CD14-positive monocyte (primary cell): ENCODE data around the gene MCC. TPM values are rescaled to one million over a fixed set of nuclear protein-coding genes. Genes with fewer than 3 reads are reported as not detected.

ENCODE experiments used
- DNase-seq, 3 donors: peaks; one replicate each; pipeline ENCODE4 v3.0.0-alpha.2; 2011 to 2022
- H2AFZ ChIP-seq: 2 replicates; pipeline ENCODE4 v1.6.0; 2012; ENCODE audit warnings: mild to moderate bottlenecking, low read depth, low read length, inconsistent platforms; ENCODE audit not compliant: insufficient read depth, poor library complexity, severe bottlenecking
- H3K27ac ChIP-seq, 2 donors: 1 replicate in 1 of 2; 2 replicates in 1 of 2; pipeline ENCODE4 v1.5.1; 2012 to 2013; ENCODE audit warnings: low read length in 2 of 2, control low read depth in 1 of 2, inconsistent platforms in 1 of 2, low read depth in 1 of 2, mild to moderate bottlenecking in 1 of 2
- H3K27me3 ChIP-seq, 2 donors: one replicate each; pipeline versions ENCODE4 v1.6.0 to v1.6.1; 2011 to 2013; ENCODE audit warnings: low read length in 2 of 2; ENCODE audit not compliant: control insufficient read depth in 2 of 2, insufficient read depth in 2 of 2
- H3K36me3 ChIP-seq, 2 donors: replicated peaks in 1 of 2; 1 replicate in 1 of 2; 2 replicates in 1 of 2; pipeline versions ENCODE4 v1.5.1 to v1.6.1; 2012 to 2013; ENCODE audit warnings: low read length in 2 of 2, control low read depth in 1 of 2, inconsistent platforms in 1 of 2, mild to moderate bottlenecking in 1 of 2; ENCODE audit not compliant: insufficient read depth in 2 of 2, control insufficient read depth in 1 of 2
- H3K4me1 ChIP-seq, 2 donors: 1 replicate in 1 of 2; 2 replicates in 1 of 2; pipeline versions ENCODE4 v1.5.1 to v1.6.1; 2012 to 2013; ENCODE audit warnings: low read length in 2 of 2, control low read depth in 1 of 2, inconsistent platforms in 1 of 2, mild to moderate bottlenecking in 1 of 2, moderate library complexity in 1 of 2; ENCODE audit not compliant: insufficient read depth in 2 of 2, control insufficient read depth in 1 of 2
- H3K4me2 ChIP-seq: replicated peaks from 2 replicates; pipeline ENCODE3; 2012; ENCODE audit warnings: low read length, moderate library complexity, mild to moderate bottlenecking; ENCODE audit not compliant: poor library complexity, severe bottlenecking; ENCODE audit errors: extremely low read depth
- H3K4me3 ChIP-seq, 3 experiments: fragments of 200-600 bp in 1 of 3; sonication (generic) in 1 of 3; replicated peaks in 1 of 3; 1 replicate in 2 of 3; 2 replicates in 1 of 3; pipeline ENCODE4 v1.5.1; 2011 to 2013; ENCODE audit warnings: low read length in 3 of 3, mild to moderate bottlenecking in 3 of 3, control low read depth in 2 of 3, low read depth in 2 of 3, inconsistent platforms in 1 of 3, moderate library complexity in 1 of 3
- H3K79me2 ChIP-seq: 2 replicates; pipeline ENCODE4 v1.6.0; 2012; ENCODE audit warnings: mild to moderate bottlenecking, control low read depth, inconsistent platforms, low read length, moderate library complexity; ENCODE audit not compliant: insufficient read depth
- H3K9ac ChIP-seq: 2 replicates; pipeline ENCODE4 v1.6.0; 2017; ENCODE audit warnings: low read length, mild to moderate bottlenecking; ENCODE audit not compliant: insufficient read depth, poor library complexity, severe bottlenecking
- H3K9me3 ChIP-seq, 2 donors: replicated peaks in 1 of 2; 1 replicate in 1 of 2; 2 replicates in 1 of 2; pipeline versions ENCODE4 v1.5.1 to v1.6.1; 2012 to 2013; ENCODE audit warnings: low read length in 2 of 2, control low read depth in 1 of 2; ENCODE audit not compliant: control insufficient read depth in 1 of 2, insufficient read depth in 1 of 2
- H4K20me1 ChIP-seq: 2 replicates; pipeline ENCODE4 v1.6.0; 2012; ENCODE audit warnings: mild to moderate bottlenecking, low read length, control low read depth, moderate library complexity; ENCODE audit not compliant: insufficient read depth
- H3K27ac Mint-ChIP-seq, 7 donors: one replicate each; pipeline ENCODE4 v1.8.0; 2020; ENCODE audit warnings: mild to moderate bottlenecking in 7 of 7, mixed read lengths in 7 of 7, moderate library complexity in 6 of 7, inconsistent platforms in 2 of 7
- H3K27me3 Mint-ChIP-seq, 3 donors: one replicate each; pipeline ENCODE4 v1.8.0; 2021 to 2022; ENCODE audit warnings: low read depth in 3 of 3, mild to moderate bottlenecking in 3 of 3, mixed read lengths in 3 of 3, moderate library complexity in 3 of 3, inconsistent platforms in 1 of 3
- H3K36me3 Mint-ChIP-seq, 2 donors: one replicate each; pipeline ENCODE4 v1.8.0; 2020; ENCODE audit warnings: mixed read lengths in 2 of 2, inconsistent platforms in 1 of 2, mild to moderate bottlenecking in 1 of 2
- H3K4me1 Mint-ChIP-seq: one replicate; pipeline ENCODE4 v1.8.0; 2020; ENCODE audit warnings: mild to moderate bottlenecking, mixed read lengths
- H3K4me3 Mint-ChIP-seq, 2 donors: one replicate each; pipeline ENCODE4 v1.8.0; 2020; ENCODE audit warnings: mild to moderate bottlenecking in 2 of 2, mixed read lengths in 2 of 2, moderate library complexity in 1 of 2
- H3K9me3 Mint-ChIP-seq, 7 donors: one replicate each; pipeline ENCODE4 v1.8.0; 2020 to 2022; ENCODE audit warnings: mixed read lengths in 7 of 7, mild to moderate bottlenecking in 6 of 7, moderate library complexity in 6 of 7, inconsistent platforms in 2 of 7
- CTCF ChIP-seq: fragments of 200-600 bp; IDR thresholded peaks from one replicate; pipeline ENCODE4 v1.8.0; 2022; ENCODE audit warnings: antibody characterized with exemption, mild to moderate bottlenecking
- WGBS: methylation state at CpG from one replicate; pipeline ENCODE4 v1.1.5; 2013; ENCODE audit warnings: missing lambda C conversion rate; ENCODE audit not compliant: insufficient coverage; 5-methylcytosine and 5-hydroxymethylcytosine counted together
- intact Hi-C, 2 donors: fragments of 100-400 bp; cut with micrococcal nuclease; formaldehyde crosslinking; loops; one replicate each; pipeline versions ENCODE4 v1.15.0 to v1.15.1; 2023
- polyA plus RNA-seq, 3 donors: library from polyadenylated mRNA; depleted of rRNA in 1 of 3; unstranded in 2 of 3; stranded (reverse) in 1 of 3; fragments of 300-500 nt in 2 of 3; fragments of >200 nt in 1 of 3; fragmentation: Illumina TruSeq in 2 of 3; gene quantifications; 1 replicate in 2 of 3; 2 replicates in 1 of 3; pipeline ENCODE4 v1.2.3, GENCODE V29; 2012 to 2021

MCC gene
- polyA plus RNA-seq, 3 donors: 0.09 TPM; not detected in 2

GRCh38 chr5:113267361-113267900 is 220.8 kb downstream of the MCC start:
- no peaks in the 10 kb centered on the region for H3K79me2 ChIP-seq
- WGBS: 100% methylated on average over 1 of the region's 6 CpGs

GRCh38 chr5:113266913-113267227 is 221.4 kb downstream of the MCC start:
- Mint-ChIP-seq H3K4me3 (no peak overlapping the region), H3K27me3 (peaks cover 1 to 6% (median 2%) of the 10 kb centered on the region in 3 donors), H3K36me3 (no peaks in the 10 kb centered on the region), H3K27ac (no peak overlapping the region), H3K9me3 (peaks cover 0 to 4% (median 0%) of the 10 kb centered on the region in 7 donors), H3K4me1 (no peaks in the 10 kb centered on the region)
- H3K4me1 ChIP-seq: no peaks in the 10 kb centered on the region
- no peak for TF ChIP-seq CTCF
- H4K20me1 ChIP-seq: no peaks in the 10 kb centered on the region
- H3K4me3 ChIP-seq: no peak overlapping the region
- no peak overlapping the region for H3K4me2 ChIP-seq
- H3K36me3 ChIP-seq: no peaks in the 10 kb centered on the region
- no peak overlapping the region for H2AFZ ChIP-seq
- intact Hi-C loops: no loop called here
- WGBS: 71% methylated on average over 2 of the region's 3 CpGs
- no peak overlapping the region for H3K9ac ChIP-seq
- no peak overlapping the region for H3K27ac ChIP-seq
- no peaks in the 10 kb centered on the region for H3K79me2 ChIP-seq
- H3K27me3 ChIP-seq: no peaks in the 10 kb centered on the region
- no peak for DNase-seq
- H3K9me3 ChIP-seq: no peaks in the 10 kb centered on the region

More at GRCh38 chr5:113267361-113267900, 220.8 kb downstream of the MCC start:
- TF ChIP-seq CTCF: no peak
- Mint-ChIP-seq H3K27me3 (peaks cover 1 to 6% (median 2%) of the 10 kb centered on the region in 3 donors), H3K4me1 (no peaks in the 10 kb centered on the region), H3K36me3 (no peaks in the 10 kb centered on the region), H3K9me3 (peaks cover 0 to 4% (median 0%) of the 10 kb centered on the region in 7 donors), H3K4me3 (no peak overlapping the region), H3K27ac (no peak overlapping the region)
- intact Hi-C loops: no loop called here
- H3K36me3 ChIP-seq: no peaks in the 10 kb centered on the region
- no peak overlapping the region for H3K9ac ChIP-seq
- H3K27me3 ChIP-seq: no peaks in the 10 kb centered on the region
- no peaks in the 10 kb centered on the region for H4K20me1 ChIP-seq
- H3K4me1 ChIP-seq: no peaks in the 10 kb centered on the region
- H3K27ac ChIP-seq: no peak overlapping the region
- DNase-seq: no peak
- no peak overlapping the region for H3K4me2 ChIP-seq
- H2AFZ ChIP-seq: no peak overlapping the region
- H3K9me3 ChIP-seq: no peaks in the 10 kb centered on the region
- H3K4me3 ChIP-seq: no peak overlapping the region
